Cardiac muscle cell (in vitro differentiated cells and primary cell): ENCODE measurements around the gene CACNG8. TPM values are rescaled to one million over a fixed set of nuclear protein-coding genes. Genes with fewer than 3 reads are reported as not detected.

Source experiments
- DNase-seq, 2 donors: peaks; one replicate each; pipeline versions ENCODE4 v3.0.0 to v3.0.0-alpha.2; 2010 to 2017; ENCODE audit warnings: low read depth in 1 of 2, low spot score in 1 of 2
- H3K27ac ChIP-seq: fragments of 200-600 bp; sonication (generic); 2 replicates; pipeline ENCODE4 v1.5.1; 2016
- H3K27me3 ChIP-seq: fragments of 200-600 bp; sonication (generic); 2 replicates; pipeline ENCODE4 v1.6.0; 2016; ENCODE audit warnings: control low read depth
- H3K36me3 ChIP-seq: fragments of 200-600 bp; sonication (generic); 2 replicates; pipeline ENCODE4 v1.5.1; 2016; ENCODE audit warnings: control low read depth
- H3K4me1 ChIP-seq: fragments of 200-600 bp; sonication (generic); 2 replicates; pipeline ENCODE4 v1.8.1; 2017; ENCODE audit warnings: low read depth, mild to moderate bottlenecking, mixed run types
- H3K4me3 ChIP-seq: fragments of 200-600 bp; sonication (generic); 2 replicates; pipeline ENCODE4 v1.5.1; 2016; ENCODE audit warnings: mild to moderate bottlenecking
- H3K9me3 ChIP-seq: fragments of 200-600 bp; sonication (generic); 2 replicates; pipeline ENCODE4 v1.5.1; 2017; ENCODE audit warnings: low read depth, mild to moderate bottlenecking, control low read depth
- polyA plus RNA-seq: library from polyadenylated mRNA; unstranded; fragments of >200 nt; fragmentation: Nextera tagmentation; extraction: Ambion mirVana; gene quantifications from 2 replicates; pipeline ENCODE4 v1.2.1, GENCODE V29; 2016
- total RNA-seq: library from RNA; depleted of rRNA; stranded (reverse); fragments of >200 nt; gene quantifications from 2 replicates; pipeline ENCODE4 v1.2.3, GENCODE V29; 2016
- TF ChIP-seq, protein P1 (sequence below): IDR thresholded peaks from 2 replicates; pipeline ENCODE4 v1.5.1; 2012; ENCODE audit warnings: low read depth, mild to moderate bottlenecking, low read length

Gene CACNG8
- total and polyA plus RNA-seq, 2 experiments from 2014 or later, result 0.68 to 0.77 TPM

DNA sequence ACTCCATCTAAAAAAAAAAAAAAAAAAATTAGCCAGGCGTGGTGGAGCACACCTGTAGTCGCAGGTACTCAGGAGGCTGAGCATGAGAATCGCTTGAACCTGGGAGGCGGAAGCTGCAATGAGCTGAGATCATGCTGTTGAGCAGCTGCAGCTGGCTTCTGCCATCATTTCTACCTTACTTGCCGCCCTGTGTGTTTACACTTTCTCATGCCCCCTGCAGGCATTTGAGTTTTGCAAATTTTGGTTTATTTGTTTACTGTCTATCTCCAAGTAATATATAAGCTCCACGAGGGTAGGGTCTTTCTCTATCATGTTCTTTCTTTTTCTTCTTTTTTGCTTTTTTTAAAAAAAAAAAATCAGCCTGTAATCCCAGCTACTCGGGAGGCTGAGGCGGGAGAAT is 46.7 kb downstream of the CACNG8 start:
- no peak overlapping the region for H3K4me3 ChIP-seq
- no peaks in the 10 kb centered on the region for H3K9me3 ChIP-seq
- no peak for DNase-seq
- H3K27ac ChIP-seq, result no peak overlapping the region
- TF ChIP-seq, protein P1, sequence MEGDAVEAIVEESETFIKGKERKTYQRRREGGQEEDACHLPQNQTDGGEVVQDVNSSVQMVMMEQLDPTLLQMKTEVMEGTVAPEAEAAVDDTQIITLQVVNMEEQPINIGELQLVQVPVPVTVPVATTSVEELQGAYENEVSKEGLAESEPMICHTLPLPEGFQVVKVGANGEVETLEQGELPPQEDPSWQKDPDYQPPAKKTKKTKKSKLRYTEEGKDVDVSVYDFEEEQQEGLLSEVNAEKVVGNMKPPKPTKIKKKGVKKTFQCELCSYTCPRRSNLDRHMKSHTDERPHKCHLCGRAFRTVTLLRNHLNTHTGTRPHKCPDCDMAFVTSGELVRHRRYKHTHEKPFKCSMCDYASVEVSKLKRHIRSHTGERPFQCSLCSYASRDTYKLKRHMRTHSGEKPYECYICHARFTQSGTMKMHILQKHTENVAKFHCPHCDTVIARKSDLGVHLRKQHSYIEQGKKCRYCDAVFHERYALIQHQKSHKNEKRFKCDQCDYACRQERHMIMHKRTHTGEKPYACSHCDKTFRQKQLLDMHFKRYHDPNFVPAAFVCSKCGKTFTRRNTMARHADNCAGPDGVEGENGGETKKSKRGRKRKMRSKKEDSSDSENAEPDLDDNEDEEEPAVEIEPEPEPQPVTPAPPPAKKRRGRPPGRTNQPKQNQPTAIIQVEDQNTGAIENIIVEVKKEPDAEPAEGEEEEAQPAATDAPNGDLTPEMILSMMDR, result no peak
- no peaks in the 10 kb centered on the region for H3K36me3 ChIP-seq
- no peaks in the 10 kb centered on the region for H3K27me3 ChIP-seq
- H3K4me1 ChIP-seq, result no peaks in the 10 kb centered on the region

DNA sequence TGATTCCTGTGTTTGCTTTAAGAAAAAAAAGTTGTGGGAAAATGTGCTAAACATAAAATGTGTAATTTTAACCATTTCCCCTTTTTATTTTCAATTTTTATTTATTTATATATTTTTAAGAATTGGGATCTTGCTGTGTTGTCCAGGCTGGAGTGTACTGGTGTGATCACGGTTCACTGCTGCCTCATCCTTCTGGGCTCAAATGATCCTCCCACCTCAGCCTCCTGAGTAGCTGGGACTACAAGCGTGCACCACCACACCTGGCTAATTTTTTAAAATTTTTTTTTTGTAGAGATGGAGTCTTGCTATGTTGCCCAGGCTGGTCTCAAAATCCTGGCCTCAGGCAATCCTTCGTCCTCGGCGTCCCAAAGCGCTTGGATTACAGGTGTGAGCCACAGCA is 47.7 kb downstream of the CACNG8 start:
- no peak overlapping the region for H3K4me3 ChIP-seq
- TF ChIP-seq, protein P1, result no peak
- no peak overlapping the region for H3K27ac ChIP-seq
- no peak for DNase-seq
- no peaks in the 10 kb centered on the region for H3K27me3 ChIP-seq
- H3K36me3 ChIP-seq, result no peaks in the 10 kb centered on the region
- no peaks in the 10 kb centered on the region for H3K4me1 ChIP-seq
- no peaks in the 10 kb centered on the region for H3K9me3 ChIP-seq

DNA sequence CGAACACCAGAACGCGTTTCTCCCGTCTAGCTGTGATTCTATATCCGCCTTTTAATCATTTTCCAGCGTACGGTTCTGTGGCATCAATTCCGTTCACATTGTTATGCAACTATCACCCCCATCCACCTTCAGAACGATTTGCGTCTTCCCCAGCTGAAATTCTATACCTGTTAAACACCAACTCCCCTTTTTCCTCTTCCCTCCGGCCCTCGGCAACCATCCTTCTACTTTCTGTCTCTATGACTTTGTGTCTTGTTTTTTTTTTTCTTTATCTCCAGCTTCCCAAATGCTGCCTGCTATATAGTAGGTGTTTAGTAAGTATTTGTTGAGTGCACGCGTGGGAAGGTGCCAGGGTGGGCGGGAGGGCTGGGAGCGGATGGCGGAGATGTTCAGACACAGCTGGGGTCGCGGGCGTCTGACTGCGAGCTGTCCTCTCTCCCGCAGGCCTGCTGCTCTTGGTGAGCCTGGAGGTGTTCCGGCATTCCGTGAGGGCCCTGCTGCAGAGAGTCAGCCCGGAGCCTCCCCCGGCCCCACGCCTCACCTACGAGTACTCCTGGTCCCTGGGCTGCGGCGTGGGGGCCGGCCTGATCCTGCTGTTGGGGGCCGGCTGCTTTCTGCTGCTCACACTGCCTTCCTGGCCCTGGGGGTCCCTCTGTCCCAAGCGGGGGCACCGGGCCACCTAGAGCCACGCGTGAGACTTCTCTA is 48.9 kb downstream of the CACNG8 start:
- no peak for DNase-seq
- no peak overlapping the region for H3K27ac ChIP-seq
- H3K36me3 ChIP-seq, result no peaks in the 10 kb centered on the region
- no peak overlapping the region for H3K4me3 ChIP-seq
- H3K9me3 ChIP-seq, result no peaks in the 10 kb centered on the region
- H3K4me1 ChIP-seq, result no peaks in the 10 kb centered on the region
- H3K27me3 ChIP-seq, result no peaks in the 10 kb centered on the region
- TF ChIP-seq, protein P1, result no peak

DNA sequence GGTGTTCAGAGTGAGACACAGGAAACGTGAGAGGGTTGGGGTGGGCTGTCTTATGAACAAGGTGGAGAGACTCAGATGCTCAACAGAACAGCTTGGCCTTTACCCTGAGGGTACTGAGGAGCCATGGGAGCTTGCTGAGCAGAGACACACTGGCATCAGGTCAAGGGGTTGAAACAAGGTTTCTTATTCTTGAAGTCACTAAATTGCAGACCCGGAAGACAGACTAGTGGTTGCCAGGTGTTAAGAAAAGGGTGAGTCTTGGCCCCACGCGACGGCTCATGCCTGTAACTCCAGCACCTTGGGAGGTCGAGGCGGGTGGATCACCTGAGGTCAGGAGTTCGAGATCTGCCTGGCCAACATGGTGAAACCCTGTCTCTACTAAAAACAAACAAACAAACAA is 51.1 kb downstream of the CACNG8 start:
- Histone ChIP-seq H3K27ac (no peak overlapping the region), H3K4me1 (no peaks in the 10 kb centered on the region), H3K4me3 (no peak overlapping the region), H3K36me3 (no peaks in the 10 kb centered on the region), H3K9me3 (no peaks in the 10 kb centered on the region), H3K27me3 (no peaks in the 10 kb centered on the region)
- no peak for DNase-seq
- TF ChIP-seq, protein P1, result no peak

DNA sequence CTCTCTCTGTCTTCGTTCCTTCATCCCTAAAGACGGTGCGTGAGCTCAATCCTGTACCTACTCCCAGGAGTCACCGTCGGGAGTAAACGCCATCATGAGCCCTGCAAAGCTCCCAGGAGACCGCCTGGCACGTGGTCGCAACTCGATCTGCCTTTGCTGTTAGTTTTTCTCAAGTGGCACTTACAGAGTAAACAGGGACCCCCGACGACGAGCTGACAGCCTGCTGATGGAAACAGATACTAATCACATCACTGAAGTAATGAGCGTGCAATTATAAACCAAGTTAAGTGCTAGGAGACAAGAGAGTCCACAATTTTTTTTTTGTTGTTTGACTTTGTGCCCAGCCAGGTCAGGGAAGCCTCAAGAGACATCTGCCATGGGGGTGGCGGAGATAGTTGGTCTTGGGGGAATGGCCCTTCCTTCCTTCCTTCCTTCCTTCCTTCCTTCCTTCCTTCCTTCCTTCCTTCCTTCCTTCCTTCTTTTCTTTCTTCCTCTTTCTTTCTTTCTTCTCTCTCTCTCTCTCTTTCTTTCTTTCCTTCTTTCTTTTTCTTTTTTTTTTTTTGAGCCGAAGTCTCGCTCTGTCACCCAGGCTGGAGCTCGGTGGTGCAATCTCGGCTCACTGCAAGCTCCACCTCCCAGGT is 52.3 kb downstream of the CACNG8 start:
- Histone ChIP-seq H3K27me3 (no peaks in the 10 kb centered on the region), H3K4me3 (no peak overlapping the region), H3K27ac (no peak overlapping the region), H3K4me1 (peaks cover 3% of the 10 kb centered on the region), H3K9me3 (no peaks in the 10 kb centered on the region), H3K36me3 (no peaks in the 10 kb centered on the region)
- peak in 1 of 2 donors; percentile 20 for DNase-seq
- TF ChIP-seq, protein P1, result no peak
